NB4 (cell line): ENCODE measurements around the gene SLC35E3.

Source experiments
- DNase-seq: peaks from one replicate; pipeline ENCODE4 v3.0.0; 2010; ENCODE audit warnings: low read depth
- H3K4me3 ChIP-seq: one replicate; pipeline ENCODE4 v1.5.1; 2011; ENCODE audit warnings: mild to moderate bottlenecking, low read depth, low read length, moderate library complexity
- MAX ChIP-seq: IDR thresholded peaks from 2 replicates; pipeline ENCODE4 v1.6.1; 2011; ENCODE audit warnings: low read depth, low read length
- MYC ChIP-seq: IDR thresholded peaks from 2 replicates; pipeline ENCODE4 v1.6.1; 2011; ENCODE audit warnings: low read depth, low read length
- POLR2A ChIP-seq: IDR thresholded peaks from 2 replicates; pipeline ENCODE4 v1.6.1; 2011; ENCODE audit warnings: mild to moderate bottlenecking; ENCODE audit not compliant: insufficient read length; ENCODE audit errors: extremely low read depth
- TF ChIP-seq, protein P1 (sequence below): IDR thresholded peaks from one replicate; pipeline ENCODE4 v1.5.1; 2012; ENCODE audit warnings: low read depth, low read length

The SLC35E3 gene

GRCh38 chr12:68755536-68756243, 9.7 kb downstream of the SLC35E3 start:
- no peak overlapping the region for H3K4me3 ChIP-seq
- TF ChIP-seq MAX: no peak
- no peak for TF ChIP-seq MYC
- no peak for TF ChIP-seq POLR2A
- TF ChIP-seq, protein P1, sequence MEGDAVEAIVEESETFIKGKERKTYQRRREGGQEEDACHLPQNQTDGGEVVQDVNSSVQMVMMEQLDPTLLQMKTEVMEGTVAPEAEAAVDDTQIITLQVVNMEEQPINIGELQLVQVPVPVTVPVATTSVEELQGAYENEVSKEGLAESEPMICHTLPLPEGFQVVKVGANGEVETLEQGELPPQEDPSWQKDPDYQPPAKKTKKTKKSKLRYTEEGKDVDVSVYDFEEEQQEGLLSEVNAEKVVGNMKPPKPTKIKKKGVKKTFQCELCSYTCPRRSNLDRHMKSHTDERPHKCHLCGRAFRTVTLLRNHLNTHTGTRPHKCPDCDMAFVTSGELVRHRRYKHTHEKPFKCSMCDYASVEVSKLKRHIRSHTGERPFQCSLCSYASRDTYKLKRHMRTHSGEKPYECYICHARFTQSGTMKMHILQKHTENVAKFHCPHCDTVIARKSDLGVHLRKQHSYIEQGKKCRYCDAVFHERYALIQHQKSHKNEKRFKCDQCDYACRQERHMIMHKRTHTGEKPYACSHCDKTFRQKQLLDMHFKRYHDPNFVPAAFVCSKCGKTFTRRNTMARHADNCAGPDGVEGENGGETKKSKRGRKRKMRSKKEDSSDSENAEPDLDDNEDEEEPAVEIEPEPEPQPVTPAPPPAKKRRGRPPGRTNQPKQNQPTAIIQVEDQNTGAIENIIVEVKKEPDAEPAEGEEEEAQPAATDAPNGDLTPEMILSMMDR: no peak
- no peak for DNase-seq

- TF ChIP-seq, protein P1: no peak
- TF ChIP-seq POLR2A (no peak), MAX (no peak), MYC (no peak)
- H3K4me3 ChIP-seq: no peak overlapping the region
Measured at GRCh38 chr12:68759852-68760251, 13.9 kb downstream of the SLC35E3 start.

DNA sequence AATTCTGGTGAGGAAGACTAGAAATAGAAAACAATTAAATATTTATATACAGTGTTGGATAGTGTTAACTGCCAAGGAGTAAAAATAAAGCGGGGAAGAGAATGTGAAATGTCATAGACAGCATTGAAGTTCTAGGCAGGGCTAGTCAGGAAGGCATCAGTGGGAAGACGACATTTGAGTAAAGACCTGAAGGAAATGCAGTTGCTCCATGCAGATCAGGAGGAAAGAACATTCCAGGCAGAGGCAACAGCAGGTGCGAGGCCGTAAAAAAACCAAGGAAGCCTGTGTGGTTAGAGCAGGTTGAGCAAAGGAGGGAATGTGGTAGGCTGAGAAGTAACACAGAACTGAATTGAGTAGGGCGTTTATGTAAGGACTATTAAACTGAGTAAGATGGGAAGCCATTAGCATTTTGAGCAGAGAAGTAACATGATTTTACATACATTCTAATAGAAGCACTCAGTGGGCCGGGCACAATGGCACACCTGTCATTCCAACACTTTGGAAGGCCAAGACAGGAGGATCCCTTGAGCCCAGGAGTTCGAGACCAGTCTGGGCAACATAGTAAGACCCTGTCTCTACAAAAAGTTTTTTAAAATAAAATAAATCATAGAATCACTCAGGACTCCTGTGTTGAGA, 14.9 kb downstream of the SLC35E3 start:
- no peak for DNase-seq
- H3K4me3 ChIP-seq: no peak overlapping the region
- TF ChIP-seq MAX (no peak), POLR2A (no peak), MYC (no peak)
- TF ChIP-seq, protein P1: no peak

More at GRCh38 chr12:68759852-68760251, 13.9 kb downstream of the SLC35E3 start:
- DNase-seq: no peak

DNA sequence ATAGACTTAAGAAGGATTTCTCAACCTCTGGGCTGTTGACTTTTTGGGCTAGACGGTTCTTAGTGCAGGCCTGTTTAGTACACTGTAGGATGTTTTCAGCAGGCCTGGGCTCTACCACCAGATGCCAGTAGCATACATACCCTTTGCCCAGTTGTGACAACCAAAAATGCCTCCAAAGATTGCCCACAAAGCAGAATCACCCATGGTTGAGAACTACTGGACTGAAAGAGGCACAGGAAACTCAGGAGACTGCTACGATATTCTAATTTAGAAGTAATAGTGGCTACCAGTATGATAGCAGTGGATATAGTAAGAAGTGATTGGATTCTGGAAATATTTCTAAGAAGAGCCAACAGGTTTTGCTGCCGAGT, 15.5 kb downstream of the SLC35E3 start:
- TF ChIP-seq POLR2A: no peak
- TF ChIP-seq, protein P1: no peak
- no peak for TF ChIP-seq MAX
- TF ChIP-seq MYC: no peak
- DNase-seq: no peak
- no peak overlapping the region for H3K4me3 ChIP-seq

GRCh38 chr12:68761901-68762630, 16.1 kb downstream of the SLC35E3 start:
- no peak for TF ChIP-seq MAX
- DNase-seq: no peak
- no peak overlapping the region for H3K4me3 ChIP-seq

DNA sequence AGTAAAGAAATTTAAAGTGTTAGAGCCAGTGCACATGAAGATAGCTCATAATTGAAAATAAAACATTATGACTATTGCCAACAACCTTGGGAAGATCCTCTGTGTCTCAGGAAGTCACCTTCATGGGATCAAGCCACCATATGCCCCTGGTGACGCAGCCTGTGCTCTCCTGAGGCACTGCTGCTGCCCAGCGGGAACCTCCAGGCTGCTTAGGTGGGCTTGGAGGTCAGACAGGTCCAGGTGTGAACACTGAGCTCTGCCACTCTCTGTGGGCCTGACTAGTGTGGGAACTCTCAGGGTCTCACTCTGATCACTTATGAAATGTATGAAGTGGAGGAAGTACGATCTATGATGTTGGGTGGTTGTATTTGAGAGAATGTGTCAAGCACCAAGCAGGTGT, 16.7 kb downstream of the SLC35E3 start:
- TF ChIP-seq MYC: no peak
- no peak for TF ChIP-seq POLR2A
- TF ChIP-seq, protein P1: no peak
- TF ChIP-seq MAX: no peak
- no peak overlapping the region for H3K4me3 ChIP-seq
- DNase-seq: no peak
